ENCODE results near the gene NKX2-4. TPM values are rescaled to one million over a fixed set of nuclear protein-coding genes. Genes with fewer than 3 reads are reported as not detected.
"Not testable (repeated sequence)": the region's sequence is repeated elsewhere in the genome, so short reads cannot be mapped to it uniquely, and the experiment has no call there.

NKX2-4 gene
- total RNA-seq, 2 donors from 2014 or later = not detected

- H3K36me3 Mint-ChIP-seq (ENCODE audit: insufficient read depth in 2 of 2) = peaks cover 8 to 17% of the 10 kb centered on the region in 2 donors
- ATAC-seq (replicated peaks in 1 of 2) = no peak
- no peaks in the 10 kb centered on the region for H3K27me3 Mint-ChIP-seq (ENCODE audit: low read depth)
- H3K4me3 Mint-ChIP-seq = no peak overlapping the region
- DNase-seq = no peak
- H3K27ac Mint-ChIP-seq = no peak overlapping the region
- no peaks in the 10 kb centered on the region for H3K9me3 Mint-ChIP-seq
- no peaks in the 10 kb centered on the region for H3K4me1 Mint-ChIP-seq (ENCODE audit: low read depth)
These were observed 28.5 kb downstream of the NKX2-4 start for GRCh38 chr20:21368791-21369190.

- H3K9me3 Mint-ChIP-seq; H3K4me3 Mint-ChIP-seq; H3K27ac Mint-ChIP-seq; H3K4me1 Mint-ChIP-seq (ENCODE audit: low read depth); DNase-seq; ATAC-seq (replicated peaks in 1 of 2); H3K27me3 Mint-ChIP-seq (ENCODE audit: low read depth): not testable (repeated sequence)
- peaks cover 17 to 29% of the 10 kb centered on the region in 2 donors for H3K36me3 Mint-ChIP-seq (ENCODE audit: insufficient read depth in 2 of 2)
These were observed 31.1 kb downstream of the NKX2-4 start for GRCh38 chr20:21366273-21366672.

DNA sequence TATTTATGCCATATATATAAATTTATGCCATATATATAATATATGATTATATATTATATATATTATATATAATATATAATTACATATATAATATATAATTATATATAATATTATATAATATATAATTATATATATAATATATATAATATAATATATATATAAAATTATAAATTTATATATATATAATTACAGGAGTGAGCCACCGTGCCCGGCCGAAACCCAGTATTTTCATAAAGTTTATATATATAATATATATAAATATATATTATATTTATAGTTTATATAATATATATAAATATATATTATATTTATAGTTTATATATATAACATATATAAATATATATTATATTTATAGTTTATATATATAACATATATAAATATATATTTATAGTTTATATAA is 31.6 kb downstream of the NKX2-4 start:
- Mint-ChIP-seq H3K27me3 (ENCODE audit: low read depth) (no peaks in the 10 kb centered on the region), H3K4me1 (ENCODE audit: low read depth) (peaks cover under 1% of the 10 kb centered on the region), H3K4me3 (no peak overlapping the region), H3K36me3 (ENCODE audit: insufficient read depth in 2 of 2) (peaks cover 17 to 29% of the 10 kb centered on the region in 2 donors), H3K27ac (no peak overlapping the region), H3K9me3 (no peaks in the 10 kb centered on the region)
- no peak for DNase-seq
- no peak for ATAC-seq (replicated peaks in 1 of 2)

DNA sequence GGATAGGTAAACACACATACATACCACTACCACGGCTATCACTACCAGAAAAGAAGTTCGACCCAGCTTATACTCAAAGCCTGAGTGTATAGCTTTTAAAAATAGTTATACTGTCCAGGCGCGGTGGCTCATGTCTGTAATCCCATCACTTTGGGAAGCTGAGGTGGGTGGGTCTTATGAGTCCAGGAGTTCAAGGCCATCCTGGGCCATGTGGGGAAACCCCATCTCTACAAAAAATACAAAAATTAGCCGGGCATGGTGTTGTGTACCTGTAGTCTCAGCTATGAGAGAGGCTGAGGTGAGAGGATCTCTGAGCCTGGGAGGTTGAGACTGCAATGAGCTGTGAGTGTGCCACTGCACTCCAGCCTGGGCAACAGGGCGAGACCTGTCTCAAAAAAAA is 32.9 kb downstream of the NKX2-4 start:
- no peak overlapping the region for H3K4me3 Mint-ChIP-seq
- ATAC-seq (replicated peaks in 1 of 2) (no peak), DNase-seq (no peak)
- H3K27me3 Mint-ChIP-seq (ENCODE audit: low read depth) = no peaks in the 10 kb centered on the region
- H3K27ac Mint-ChIP-seq = no peak overlapping the region
- no peaks in the 10 kb centered on the region for H3K9me3 Mint-ChIP-seq
- peaks cover 9% of the 10 kb centered on the region for H3K4me1 Mint-ChIP-seq (ENCODE audit: low read depth)
- H3K36me3 Mint-ChIP-seq (ENCODE audit: insufficient read depth in 2 of 2) = peaks cover 19 to 36% of the 10 kb centered on the region in 2 donors

GRCh38 chr20:21361266-21361665 is 36.1 kb downstream of the NKX2-4 start:
- no peaks in the 10 kb centered on the region for H3K27me3 Mint-ChIP-seq (ENCODE audit: low read depth)
- peaks cover 18 to 34% of the 10 kb centered on the region in 2 donors for H3K36me3 Mint-ChIP-seq (ENCODE audit: insufficient read depth in 2 of 2)
- DNase-seq = no peak
- peak overlapping the region; percentile 34 for H3K27ac Mint-ChIP-seq
- no peak overlapping the region for H3K4me3 Mint-ChIP-seq
- H3K9me3 Mint-ChIP-seq = no peaks in the 10 kb centered on the region
- peaks cover 9% of the 10 kb centered on the region for H3K4me1 Mint-ChIP-seq (ENCODE audit: low read depth)
- no peak for ATAC-seq (replicated peaks in 1 of 2)

DNA sequence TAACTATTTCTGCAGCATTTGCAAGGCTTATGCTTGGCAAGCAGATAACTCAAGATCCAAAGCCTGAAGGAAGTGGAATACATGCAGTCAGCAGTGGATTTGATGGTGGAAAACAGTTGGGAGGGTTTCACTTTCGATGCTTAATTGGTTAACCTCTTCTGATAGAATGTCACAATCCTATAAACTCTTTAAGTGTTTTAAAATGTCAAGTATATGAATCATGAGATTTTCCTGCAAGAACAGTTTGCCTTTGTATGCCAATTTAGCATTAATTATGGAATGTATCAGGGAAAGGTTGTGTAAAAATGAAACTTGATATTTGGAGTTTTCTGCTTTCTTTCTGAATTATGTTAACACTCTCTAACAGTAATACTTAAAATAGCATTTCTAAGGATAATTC is 36.6 kb downstream of the NKX2-4 start:
- ATAC-seq (replicated peaks in 1 of 2) (no peak), DNase-seq (no peak)
- no peak overlapping the region for H3K4me3 Mint-ChIP-seq
- peaks cover 9% of the 10 kb centered on the region for H3K4me1 Mint-ChIP-seq (ENCODE audit: low read depth)
- H3K36me3 Mint-ChIP-seq (ENCODE audit: insufficient read depth in 2 of 2) = peaks cover 18 to 34% of the 10 kb centered on the region in 2 donors
- peak overlapping the region; percentile 15 for H3K27ac Mint-ChIP-seq
- no peaks in the 10 kb centered on the region for H3K9me3 Mint-ChIP-seq
- H3K27me3 Mint-ChIP-seq (ENCODE audit: low read depth) = no peaks in the 10 kb centered on the region

DNA sequence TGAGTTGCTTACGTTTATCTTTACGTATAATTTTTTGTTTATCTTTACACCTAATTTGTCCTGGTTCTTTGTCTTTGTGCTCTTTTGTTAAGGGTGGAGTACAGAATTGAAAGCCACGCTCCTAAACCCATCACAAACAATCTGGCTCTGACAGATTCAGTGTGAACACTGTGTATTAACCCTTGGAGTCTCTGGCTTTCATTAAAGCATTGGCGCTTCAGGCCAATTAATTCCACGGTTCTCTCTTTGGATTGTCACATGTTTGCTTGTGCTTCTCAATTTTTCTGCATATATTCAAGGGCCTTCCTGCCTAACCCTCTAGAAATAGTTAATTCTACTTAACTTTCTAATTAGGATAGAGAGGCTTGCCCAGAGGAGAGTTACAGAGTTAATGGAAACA is 38.6 kb downstream of the NKX2-4 start:
- ATAC-seq (replicated peaks in 1 of 2) = no peak
- H3K9me3 Mint-ChIP-seq = no peaks in the 10 kb centered on the region

DNA sequence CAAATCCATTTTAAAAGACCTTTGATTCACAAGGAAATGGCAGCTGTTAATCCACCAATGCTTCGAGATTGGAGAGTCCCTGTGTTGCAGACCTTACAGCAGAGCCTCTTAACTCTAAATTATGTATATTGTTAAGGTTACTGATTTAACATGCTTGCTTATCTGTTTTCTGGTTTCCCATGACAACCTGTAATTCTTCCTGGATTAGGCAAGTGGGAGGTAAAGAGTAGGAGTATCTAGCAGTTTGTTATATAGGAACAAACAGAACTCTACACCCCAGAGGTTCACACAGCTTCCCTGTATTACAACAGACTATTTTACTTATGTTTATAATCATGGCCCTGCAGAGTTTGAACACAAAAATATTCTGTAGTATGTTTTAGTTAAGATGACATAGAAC is 39.5 kb downstream of the NKX2-4 start:
- Mint-ChIP-seq H3K4me3 (no peak overlapping the region), H3K9me3 (no peaks in the 10 kb centered on the region), H3K27me3 (ENCODE audit: low read depth) (no peaks in the 10 kb centered on the region), H3K27ac (no peak overlapping the region), H3K4me1 (ENCODE audit: low read depth) (peaks cover 9% of the 10 kb centered on the region), H3K36me3 (ENCODE audit: insufficient read depth in 2 of 2) (peaks cover 16 to 28% of the 10 kb centered on the region in 2 donors)
- DNase-seq = no peak
- ATAC-seq (replicated peaks in 1 of 2) = no peak

More for the DNA sequence above, 38.6 kb downstream of the NKX2-4 start:
- Mint-ChIP-seq H3K36me3 (ENCODE audit: insufficient read depth in 2 of 2) (peaks cover 18 to 34% of the 10 kb centered on the region in 2 donors), H3K27ac (peak overlapping the region; percentile 54), H3K4me3 (no peak overlapping the region), H3K27me3 (ENCODE audit: low read depth) (no peaks in the 10 kb centered on the region), H3K4me1 (ENCODE audit: low read depth) (peaks cover 9% of the 10 kb centered on the region)
- DNase-seq = no peak

- Mint-ChIP-seq H3K4me3 (no peak overlapping the region), H3K27ac (no peak overlapping the region), H3K27me3 (ENCODE audit: low read depth) (no peaks in the 10 kb centered on the region), H3K9me3 (no peaks in the 10 kb centered on the region), H3K36me3 (ENCODE audit: insufficient read depth in 2 of 2) (peaks cover 9 to 16% of the 10 kb centered on the region in 2 donors), H3K4me1 (ENCODE audit: low read depth) (peaks cover 9% of the 10 kb centered on the region)
- no peak for ATAC-seq (replicated peaks in 1 of 2)
- no peak for DNase-seq
These were observed 40.9 kb downstream of the NKX2-4 start for GRCh38 chr20:21356386-21356785.

GRCh38 chr20:21355981-21356380 is 41.3 kb downstream of the NKX2-4 start:
- no peaks in the 10 kb centered on the region for H3K9me3 Mint-ChIP-seq
- H3K4me1 Mint-ChIP-seq (ENCODE audit: low read depth) = peaks cover 9% of the 10 kb centered on the region
- H3K27me3 Mint-ChIP-seq (ENCODE audit: low read depth) = no peaks in the 10 kb centered on the region
- no peak for ATAC-seq (replicated peaks in 1 of 2)
- no peak overlapping the region for H3K4me3 Mint-ChIP-seq
- H3K27ac Mint-ChIP-seq = no peak overlapping the region
- DNase-seq = no peak
- peaks cover 9 to 16% of the 10 kb centered on the region in 2 donors for H3K36me3 Mint-ChIP-seq (ENCODE audit: insufficient read depth in 2 of 2)

DNA sequence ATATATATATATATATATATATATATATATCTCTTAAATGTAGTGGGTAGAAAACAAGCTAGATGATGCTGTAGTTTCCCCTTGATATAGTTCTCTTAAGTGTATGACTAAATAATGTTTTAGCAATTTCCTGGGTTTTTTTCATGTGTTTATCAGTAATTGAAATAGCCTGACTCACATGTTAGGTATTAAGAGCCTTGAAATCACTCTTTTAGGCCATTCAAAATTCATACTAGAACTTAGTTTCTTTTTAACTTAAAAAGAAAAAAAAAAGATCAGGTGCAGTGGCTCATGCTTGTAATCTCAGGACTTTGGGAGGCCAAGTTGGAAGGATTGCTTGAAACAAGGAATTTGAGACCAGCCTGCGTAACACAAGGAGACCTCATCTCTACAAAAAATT is 44.1 kb downstream of the NKX2-4 start:
- H3K9me3 Mint-ChIP-seq = no peaks in the 10 kb centered on the region
- no peak for ATAC-seq (replicated peaks in 1 of 2)
- peaks cover 2 to 15% of the 10 kb centered on the region in 2 donors for H3K36me3 Mint-ChIP-seq (ENCODE audit: insufficient read depth in 2 of 2)
- no peak for DNase-seq
- H3K4me3 Mint-ChIP-seq = no peak overlapping the region
- H3K4me1 Mint-ChIP-seq (ENCODE audit: low read depth) = no peaks in the 10 kb centered on the region
- H3K27me3 Mint-ChIP-seq (ENCODE audit: low read depth) = no peaks in the 10 kb centered on the region
- no peak overlapping the region for H3K27ac Mint-ChIP-seq

GRCh38 chr20:21352703-21353102 is 44.6 kb downstream of the NKX2-4 start:
- H3K36me3 Mint-ChIP-seq (ENCODE audit: insufficient read depth in 2 of 2) = peaks cover 2 to 17% of the 10 kb centered on the region in 2 donors
- no peak for DNase-seq
- no peak for ATAC-seq (replicated peaks in 1 of 2)
- no peak overlapping the region for H3K4me3 Mint-ChIP-seq
- no peaks in the 10 kb centered on the region for H3K27me3 Mint-ChIP-seq (ENCODE audit: low read depth)
- no peaks in the 10 kb centered on the region for H3K4me1 Mint-ChIP-seq (ENCODE audit: low read depth)
- no peak overlapping the region for H3K27ac Mint-ChIP-seq
- H3K9me3 Mint-ChIP-seq = no peaks in the 10 kb centered on the region

All from activated T-cell treated with anti-CD3 and anti-CD28 coated beads, Interleukin-2, amount 50 U/mL, for 72 hours (primary cell).